HG03103 (cell line): ENCODE measurements around the gene ZNF488.

Source experiments
- ATAC-seq: cut with Tn5 transposase; IDR thresholded peaks from one replicate; pipeline ENCODE4 v1.9.1; 2021; ENCODE audit warnings: low read depth; ENCODE audit not compliant: unreplicated experiment

The ZNF488 gene

DNA sequence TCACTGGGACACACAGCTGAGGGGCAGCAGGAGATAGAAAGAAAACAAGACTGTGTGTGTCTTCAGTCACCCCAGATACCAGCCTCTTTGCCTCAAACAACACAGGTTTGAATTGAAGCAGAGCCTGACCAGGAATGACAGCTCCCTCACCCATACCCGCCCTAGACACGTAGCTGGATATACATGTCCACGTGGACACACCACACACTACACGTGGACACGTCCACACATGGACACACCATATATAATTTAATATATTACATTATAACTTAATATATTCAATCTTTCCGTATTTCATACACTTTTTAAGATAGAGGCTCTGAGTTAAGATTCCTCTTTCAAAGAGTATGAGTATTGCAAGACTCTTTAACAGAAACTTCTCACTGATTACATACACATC lies 50.6 kb downstream of the ZNF488 start:
- no peak for ATAC-seq

DNA sequence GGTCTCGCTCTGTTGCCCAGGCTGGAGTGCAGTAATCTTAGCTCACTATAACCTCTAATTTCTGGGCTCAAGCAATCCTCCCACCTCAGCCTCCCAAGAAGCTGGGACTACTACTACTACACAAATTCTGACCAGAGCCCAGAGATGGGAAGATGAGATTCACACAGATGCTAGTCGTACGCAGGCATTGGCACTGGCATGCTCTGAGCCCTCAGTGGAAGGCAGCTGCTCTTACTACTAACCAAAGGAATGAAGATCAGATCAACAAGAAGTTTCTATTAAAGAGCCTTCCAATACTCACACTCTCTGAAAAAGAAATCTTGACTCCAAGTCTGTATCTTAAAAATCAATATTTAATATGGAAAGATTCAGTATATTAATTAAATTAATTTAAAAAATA lies 51.1 kb downstream of the ZNF488 start:
- ATAC-seq: no peak

DNA sequence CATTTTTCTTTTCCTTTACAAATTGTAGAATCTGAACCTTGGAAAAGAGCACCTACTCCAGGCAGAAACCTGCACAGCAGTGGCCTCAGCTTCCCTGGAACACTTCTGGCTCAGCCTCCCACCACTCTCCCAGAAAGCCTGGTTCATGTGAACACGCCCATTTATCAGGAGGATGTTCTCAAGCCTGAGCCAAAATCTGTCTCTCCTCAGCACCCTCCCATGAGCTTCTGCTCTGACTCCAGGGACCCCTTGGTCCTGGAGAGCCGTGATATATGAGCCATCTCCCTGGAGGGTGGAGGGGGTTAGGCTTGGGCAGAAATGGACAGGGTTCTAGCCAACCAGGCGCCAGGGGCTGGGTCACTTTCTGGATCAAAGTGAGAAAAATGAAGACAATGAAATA lies 51.7 kb downstream of the ZNF488 start:
- no peak for ATAC-seq

DNA sequence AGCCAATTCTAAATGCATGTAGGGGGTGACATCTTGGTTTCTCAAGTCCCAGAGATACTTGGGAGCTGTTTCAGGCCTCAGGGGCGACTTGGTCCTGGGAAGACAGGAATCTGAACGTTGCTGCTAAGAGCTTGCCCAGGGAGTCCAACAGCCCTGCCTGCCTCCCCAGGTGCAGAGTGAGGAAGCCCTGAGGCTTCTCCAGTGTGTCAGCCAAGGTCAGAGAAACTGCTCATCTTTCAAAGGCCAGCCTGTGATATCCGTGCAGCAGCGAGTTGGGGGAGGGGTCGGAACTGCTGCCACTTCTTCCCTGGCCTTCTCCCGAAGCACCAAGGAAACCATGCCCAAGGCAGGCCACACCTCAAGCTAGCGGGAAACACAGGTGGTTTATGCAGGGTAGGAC lies 52.1 kb downstream of the ZNF488 start:
- ATAC-seq: no peak

DNA sequence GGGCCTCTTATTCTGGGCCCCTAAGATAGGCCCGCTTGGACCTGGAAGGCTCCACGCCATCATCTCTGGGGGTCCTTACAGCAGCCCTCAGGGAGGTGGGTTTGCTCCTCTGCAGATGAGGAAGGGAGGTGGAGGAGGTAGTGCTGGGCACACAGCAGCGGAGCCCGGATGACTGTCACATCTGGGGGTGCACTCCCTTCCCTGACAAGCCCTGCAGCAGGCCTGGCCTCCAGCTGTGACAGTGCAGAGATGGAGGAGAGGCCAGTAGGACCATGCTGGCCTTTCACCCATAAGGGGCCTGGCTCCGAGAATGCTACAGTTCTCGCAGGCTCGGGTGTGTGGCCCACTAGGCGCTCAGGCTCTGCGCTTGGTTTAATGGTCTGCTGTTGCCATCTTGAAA lies 52.6 kb downstream of the ZNF488 start:
- no peak for ATAC-seq

- no peak for ATAC-seq
Observed at GRCh38 chr10:47330804-47331203, 53.3 kb downstream of the ZNF488 start.

- ATAC-seq: no peak
Observed at GRCh38 chr10:47330366-47330765, 53.7 kb downstream of the ZNF488 start.

DNA sequence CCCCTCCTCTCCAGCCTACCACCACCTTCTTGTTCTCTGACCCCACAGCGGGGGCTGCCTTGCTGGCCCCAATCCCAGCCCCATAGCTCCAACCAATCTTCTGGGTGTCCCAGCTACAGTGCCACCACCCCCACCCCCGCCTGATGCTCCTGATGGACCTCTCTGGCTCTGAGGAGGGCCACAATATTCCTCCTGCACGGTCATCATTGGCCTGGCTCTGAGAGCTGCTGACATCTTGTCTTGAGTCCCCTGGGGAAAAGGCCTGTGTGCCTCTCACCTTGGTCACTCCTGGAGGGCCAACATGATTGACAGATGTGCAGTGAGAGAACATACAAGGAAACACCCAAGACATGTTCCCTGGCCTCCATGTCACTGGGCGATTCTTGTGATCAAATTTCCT lies 54.2 kb downstream of the ZNF488 start:
- ATAC-seq: no peak

DNA sequence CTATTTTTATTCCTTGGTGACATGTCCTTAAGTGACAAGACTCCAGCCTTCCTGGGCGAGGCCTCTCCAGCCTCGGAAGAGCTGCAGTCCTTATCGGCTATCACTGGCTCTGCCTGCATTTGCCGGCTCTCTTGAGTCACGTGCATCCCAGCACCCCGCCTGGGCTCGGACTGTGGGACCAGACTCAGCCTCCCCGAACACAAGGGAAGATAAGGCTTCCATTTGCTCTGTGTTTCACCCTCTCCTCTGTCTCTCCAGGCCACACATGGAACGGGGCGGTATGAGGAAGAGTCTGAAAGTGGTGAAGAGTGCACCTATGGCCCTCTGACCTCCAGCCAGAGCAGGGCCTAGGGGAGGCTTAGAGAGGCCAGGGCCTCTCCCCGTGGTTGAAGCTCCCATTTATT lies 57.2 kb downstream of the ZNF488 start:
- ATAC-seq: no peak

DNA sequence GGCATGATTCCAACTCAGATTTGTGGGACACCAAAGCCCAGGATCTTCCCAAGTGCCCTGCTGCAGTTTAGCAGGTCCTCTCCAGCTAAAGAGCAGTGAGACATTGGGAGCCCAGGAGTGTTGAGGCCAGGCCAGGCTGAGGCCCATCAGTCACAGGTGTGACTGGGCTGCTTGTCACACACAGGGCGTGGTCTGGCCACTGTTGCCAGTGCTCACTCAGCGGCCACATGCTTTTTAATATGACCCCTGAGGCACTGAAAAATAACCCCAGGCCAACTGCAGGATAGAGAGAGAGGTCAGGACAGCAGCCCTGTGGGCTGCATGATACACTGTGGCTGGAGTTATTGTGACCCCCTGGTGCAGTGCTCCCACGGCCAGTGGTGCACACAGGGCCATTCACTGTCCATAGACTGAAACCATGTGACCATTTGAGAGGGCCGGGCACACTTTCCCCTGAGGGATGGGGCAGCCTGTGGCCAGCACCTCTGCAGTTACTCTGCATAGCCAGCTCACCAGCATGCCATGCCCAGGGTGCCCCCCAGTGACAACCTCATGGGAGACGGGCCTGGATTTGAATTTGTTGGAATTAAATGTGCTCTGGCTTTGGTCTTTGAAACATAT lies 57.7 kb downstream of the ZNF488 start:
- no peak for ATAC-seq

DNA sequence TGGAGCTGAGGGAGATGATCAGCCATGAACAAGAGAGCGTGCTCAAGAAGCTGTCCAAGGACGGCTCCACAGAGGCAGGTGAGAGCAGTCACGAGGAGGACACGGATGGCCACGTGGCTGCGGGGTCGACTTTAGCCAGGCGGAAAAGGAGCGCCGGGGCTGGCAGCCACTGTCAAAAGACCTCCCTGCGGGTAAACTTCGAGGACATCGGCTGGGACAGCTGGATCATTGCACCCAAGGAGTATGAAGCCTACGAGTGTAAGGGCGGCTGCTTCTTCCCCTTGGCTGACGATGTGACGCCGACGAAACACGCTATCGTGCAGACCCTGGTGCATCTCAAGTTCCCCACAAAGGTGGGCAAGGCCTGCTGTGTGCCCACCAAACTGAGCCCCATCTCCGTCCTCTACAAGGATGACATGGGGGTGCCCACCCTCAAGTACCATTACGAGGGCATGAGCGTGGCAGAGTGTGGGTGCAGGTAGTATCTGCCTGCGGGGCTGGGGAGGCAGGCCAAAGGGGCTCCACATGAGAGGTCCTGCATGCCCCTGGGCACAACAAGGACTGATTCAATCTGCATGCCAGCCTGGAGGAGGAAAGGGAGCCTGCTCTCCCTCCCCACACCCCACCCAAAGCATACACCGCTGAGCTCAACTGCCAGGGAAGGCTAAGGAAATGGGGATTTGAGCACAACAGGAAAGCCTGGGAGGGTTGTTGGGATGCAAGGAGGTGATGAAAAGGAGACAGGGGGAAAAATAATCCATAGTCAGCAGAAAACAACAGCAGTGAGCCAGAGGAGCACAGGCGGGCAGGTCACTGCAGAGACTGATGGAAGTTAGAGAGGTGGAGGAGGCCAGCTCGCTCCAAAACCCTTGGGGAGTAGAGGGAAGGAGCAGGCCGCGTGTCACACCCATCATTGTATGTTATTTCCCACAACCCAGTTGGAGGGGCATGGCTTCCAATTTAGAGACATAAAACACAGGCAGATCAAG lies 58.5 kb downstream of the ZNF488 start:
- ATAC-seq: no peak

DNA sequence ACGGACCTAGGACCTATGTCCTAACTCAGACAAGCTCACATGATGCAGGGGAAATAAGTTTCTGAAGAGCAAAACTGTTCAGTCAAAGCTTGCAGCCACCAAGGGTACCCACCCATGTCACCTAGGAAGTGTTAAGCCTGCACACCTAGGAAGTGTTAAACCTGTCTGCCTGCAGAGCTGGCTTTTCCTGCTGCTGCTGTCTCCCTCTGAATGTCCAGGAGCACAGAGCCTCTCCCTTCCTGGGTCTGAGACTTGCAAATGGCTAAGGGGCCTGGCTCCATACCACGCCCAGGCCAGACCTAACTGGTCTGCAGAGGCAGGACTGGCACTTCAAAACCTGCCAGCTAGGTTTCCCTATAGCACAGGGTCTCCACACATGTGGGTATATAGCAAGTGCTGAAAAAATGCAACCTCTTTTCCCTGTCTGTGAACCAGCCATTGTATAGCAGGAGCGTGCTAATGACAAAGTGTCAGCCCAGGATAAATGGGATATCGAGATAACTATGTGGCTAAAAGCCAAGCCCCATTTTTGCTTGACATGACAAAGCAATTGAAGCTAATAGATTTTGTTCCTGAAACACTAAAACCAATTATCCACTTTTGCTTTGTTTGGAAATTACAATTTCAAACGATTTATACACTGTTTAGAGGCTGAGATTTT lies 60.3 kb downstream of the ZNF488 start:
- ATAC-seq: no peak

GRCh38 chr10:47323087-47323486 lies 61.0 kb downstream of the ZNF488 start:
- ATAC-seq: no peak

- no peak for ATAC-seq
Observed at GRCh38 chr10:47322300-47323061, 61.6 kb downstream of the ZNF488 start, which contains the start of gene GDF2. Gene GDF2, plus strand, starts transcription at chr10:47322454. Its CDS starts 215 bp downstream, at chr10:47322669.

GRCh38 chr10:47321521-47322195 lies 62.4 kb downstream of the ZNF488 start:
- no peak for ATAC-seq

- ATAC-seq: no peak
Observed at GRCh38 chr10:47320812-47321211, 63.3 kb downstream of the ZNF488 start.

DNA sequence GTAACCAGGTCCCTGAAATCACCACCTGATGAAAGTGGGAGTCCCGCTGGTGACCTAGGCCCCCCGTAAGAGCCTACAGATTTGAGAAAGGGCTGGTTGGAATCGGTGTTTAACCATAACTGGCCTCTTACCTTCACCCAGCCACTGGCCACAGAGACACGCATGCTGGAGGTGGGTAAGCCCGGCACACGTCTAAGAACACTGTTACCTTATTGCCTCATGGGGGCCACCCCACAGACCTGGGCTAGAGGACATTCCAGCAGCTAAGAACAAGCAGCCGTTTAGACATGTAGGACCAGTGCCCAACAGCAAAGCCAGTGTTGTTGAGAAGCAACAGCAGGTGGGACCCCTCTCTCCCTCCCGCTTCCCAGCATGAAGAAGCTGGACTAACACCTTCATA lies 64.3 kb downstream of the ZNF488 start:
- ATAC-seq: no peak

GRCh38 chr10:47318706-47319105 lies 65.4 kb downstream of the ZNF488 start:
- no peak for ATAC-seq

GRCh38 chr10:47317251-47317650 lies 66.8 kb downstream of the ZNF488 start:
- ATAC-seq: no peak

GRCh38 chr10:47316131-47316530 lies 68.0 kb downstream of the ZNF488 start:
- ATAC-seq: no peak
